DND-41 (cell line): ENCODE results near the gene ZBTB3.

Experiments used
- EZH2 ChIP-seq: IDR thresholded peaks from 3 replicates; pipeline ENCODE4 v1.6.1; 2012; ENCODE audit warnings: borderline replicate concordance, low read depth, mild to moderate bottlenecking, moderate library complexity, low read length, inconsistent platforms; ENCODE audit not compliant: severe bottlenecking
- TF ChIP-seq, protein P1 (sequence below): IDR thresholded peaks from 2 replicates; pipeline ENCODE4 v1.5.1; 2012; ENCODE audit warnings: borderline replicate concordance, low read length, moderate library complexity, mild to moderate bottlenecking; ENCODE audit not compliant: poor library complexity, severe bottlenecking; ENCODE audit errors: extremely low read depth

DNA sequence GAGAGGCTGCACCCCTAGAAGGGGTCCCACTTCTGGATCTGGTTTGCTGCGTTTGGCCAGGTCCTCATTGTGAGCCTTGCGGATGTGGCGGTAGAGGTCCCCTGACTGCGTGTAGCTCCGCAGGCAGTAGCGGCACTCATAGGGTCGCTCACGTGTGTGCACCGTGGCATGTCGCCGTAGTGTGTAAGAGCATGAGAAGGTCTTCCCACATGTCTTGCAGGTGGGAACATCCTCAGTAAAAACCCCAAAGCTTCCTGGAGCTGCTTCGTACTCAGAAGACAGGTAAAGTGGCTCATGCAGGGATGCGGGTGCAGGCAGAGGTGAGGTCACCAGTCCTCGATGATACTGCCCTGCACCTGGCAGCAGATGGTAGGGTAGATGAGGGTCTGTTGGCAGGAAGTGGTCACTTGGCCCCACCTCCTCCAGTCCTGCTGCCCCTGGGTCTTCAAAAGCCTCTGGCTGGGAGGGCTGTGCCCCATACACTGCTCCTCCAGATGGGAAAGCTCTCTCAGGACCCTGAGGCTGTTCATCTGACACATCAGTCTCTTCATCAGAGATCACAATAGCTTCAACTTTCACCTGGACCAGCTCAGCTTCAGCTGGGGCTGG, 1.7 kb downstream of the ZBTB3 start:
- TF ChIP-seq, protein P1, sequence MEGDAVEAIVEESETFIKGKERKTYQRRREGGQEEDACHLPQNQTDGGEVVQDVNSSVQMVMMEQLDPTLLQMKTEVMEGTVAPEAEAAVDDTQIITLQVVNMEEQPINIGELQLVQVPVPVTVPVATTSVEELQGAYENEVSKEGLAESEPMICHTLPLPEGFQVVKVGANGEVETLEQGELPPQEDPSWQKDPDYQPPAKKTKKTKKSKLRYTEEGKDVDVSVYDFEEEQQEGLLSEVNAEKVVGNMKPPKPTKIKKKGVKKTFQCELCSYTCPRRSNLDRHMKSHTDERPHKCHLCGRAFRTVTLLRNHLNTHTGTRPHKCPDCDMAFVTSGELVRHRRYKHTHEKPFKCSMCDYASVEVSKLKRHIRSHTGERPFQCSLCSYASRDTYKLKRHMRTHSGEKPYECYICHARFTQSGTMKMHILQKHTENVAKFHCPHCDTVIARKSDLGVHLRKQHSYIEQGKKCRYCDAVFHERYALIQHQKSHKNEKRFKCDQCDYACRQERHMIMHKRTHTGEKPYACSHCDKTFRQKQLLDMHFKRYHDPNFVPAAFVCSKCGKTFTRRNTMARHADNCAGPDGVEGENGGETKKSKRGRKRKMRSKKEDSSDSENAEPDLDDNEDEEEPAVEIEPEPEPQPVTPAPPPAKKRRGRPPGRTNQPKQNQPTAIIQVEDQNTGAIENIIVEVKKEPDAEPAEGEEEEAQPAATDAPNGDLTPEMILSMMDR: no peak
- TF ChIP-seq EZH2: no peak
